Panc1 (cell line): ENCODE results near the gene LOX. TPM values are rescaled to one million over a fixed set of nuclear protein-coding genes. Genes with fewer than 3 reads are reported as not detected.

ENCODE experiments used
- ATAC-seq: fragments of 200-7000 bp; cut with Tn5 transposase; 2 replicates; pipeline ENCODE4 v1.9.1; 2020; ENCODE audit warnings: mild to moderate bottlenecking, moderate library complexity
- BruUV-seq: library from RNA; stranded (reverse); fragments of 400-500 nt; replicated peaks from 2 replicates; lab custom pipeline; 2021; lab: Mats Ljungman, UMichigan
- CTCF ChIA-PET: fragments of 300-600 bp; sonication (Branson Sonifier 250); formaldehyde crosslinking; loops from one replicate; lab custom pipeline; 2022; ENCODE audit warnings: antibody characterized with exemption; lab: Charles Lee
- POLR2A ChIA-PET: fragments of 300-600 bp; sonication (Branson Sonifier 250); formaldehyde crosslinking; loops from one replicate; lab custom pipeline; 2022; ENCODE audit warnings: antibody characterized with exemption; lab: Charles Lee
- DNase-seq: peaks from one replicate; pipeline ENCODE4 v3.0.0-alpha.2; 2010; ENCODE audit warnings: low read depth, low spot score
- H3K27ac ChIP-seq: 2 replicates; pipeline ENCODE4 v1.5.1; 2011; ENCODE audit warnings: mild to moderate bottlenecking, low read length, inconsistent platforms
- H3K27me3 ChIP-seq: fragments of 200-500 bp; sonication (Bioruptor generic); 2 replicates; pipeline ENCODE4 v1.6.0; 2014; ENCODE audit warnings: low read length, inconsistent platforms; ENCODE audit not compliant: control insufficient read depth, insufficient read depth
- H3K36me3 ChIP-seq: fragments of 200-500 bp; sonication (Bioruptor generic); 2 replicates; pipeline ENCODE4 v1.5.1; 2014; ENCODE audit warnings: inconsistent platforms, mild to moderate bottlenecking, low read length, moderate library complexity; ENCODE audit not compliant: control insufficient read depth, insufficient read depth
- H3K4me1 ChIP-seq: 2 replicates; pipeline ENCODE4 v1.5.1; 2011; ENCODE audit warnings: inconsistent platforms, mild to moderate bottlenecking, low read length, moderate library complexity; ENCODE audit not compliant: control insufficient read depth, insufficient read depth
- H3K4me3 ChIP-seq, 2 experiments: 2 replicates each; pipeline ENCODE4 v1.5.1; 2011 to 2012; ENCODE audit warnings: low read depth in 2 of 2, low read length in 2 of 2, mild to moderate bottlenecking in 2 of 2, inconsistent platforms in 1 of 2, moderate library complexity in 1 of 2
- H3K9me3 ChIP-seq: fragments of 200-500 bp; sonication (Bioruptor generic); 2 replicates; pipeline ENCODE4 v1.5.1; 2014; ENCODE audit warnings: low read depth, mild to moderate bottlenecking, inconsistent platforms, low read length, moderate library complexity; ENCODE audit not compliant: control insufficient read depth, insufficient read depth
- POLR2AphosphoS5 ChIP-seq: IDR thresholded peaks from 2 replicates; pipeline ENCODE4 v1.6.1; 2012; ENCODE audit warnings: mild to moderate bottlenecking, low read depth, low read length, moderate library complexity
- SIN3A ChIP-seq: IDR thresholded peaks from 2 replicates; pipeline ENCODE4 v1.6.1; 2012; ENCODE audit warnings: low read depth, mild to moderate bottlenecking, low read length, moderate library complexity, borderline replicate concordance; ENCODE audit not compliant: insufficient read depth
- TCF7L2 ChIP-seq: IDR thresholded peaks from 2 replicates; pipeline ENCODE4 v1.6.1; 2011; ENCODE audit warnings: mild to moderate bottlenecking, low read depth, low read length, inconsistent platforms
- in situ Hi-C: cut with HindIII; loops from 2 replicates; pipeline ENCODE4 v1.10.0; 2016; ENCODE audit warnings: low sequenced_read_pairs, low pct_unique_long_range_greater_than_20kb
- intact Hi-C: fragments of 100-400 bp; cut with micrococcal nuclease; formaldehyde crosslinking; loops from one replicate; pipeline ENCODE4 v1.10.0; 2022; ENCODE audit not compliant: unreplicated experiment
- total RNA-seq: library from RNA; stranded (reverse); gene quantifications from one replicate; pipeline ENCODE4 v1.2.1, GENCODE V29; 2021; ENCODE audit not compliant: unreplicated experiment
- TF ChIP-seq, protein P1 (sequence below): fragments of 450-650 bp; IDR thresholded peaks from 2 replicates; pipeline ENCODE4 v1.5.1; 2017; ENCODE audit warnings: mild to moderate bottlenecking
- TF ChIP-seq, protein P2 (sequence below), 2 experiments: IDR thresholded peaks; 2 replicates each; pipeline ENCODE4 v1.6.1; 2011 to 2012; ENCODE audit warnings: low read depth in 2 of 2, control low read depth in 1 of 2, low read length in 1 of 2, mild to moderate bottlenecking in 1 of 2, moderate library complexity in 1 of 2; ENCODE audit not compliant: insufficient read depth in 1 of 2

LOX gene
- total RNA-seq, 1 experiment from 2014 or later: 0.62 TPM

DNA sequence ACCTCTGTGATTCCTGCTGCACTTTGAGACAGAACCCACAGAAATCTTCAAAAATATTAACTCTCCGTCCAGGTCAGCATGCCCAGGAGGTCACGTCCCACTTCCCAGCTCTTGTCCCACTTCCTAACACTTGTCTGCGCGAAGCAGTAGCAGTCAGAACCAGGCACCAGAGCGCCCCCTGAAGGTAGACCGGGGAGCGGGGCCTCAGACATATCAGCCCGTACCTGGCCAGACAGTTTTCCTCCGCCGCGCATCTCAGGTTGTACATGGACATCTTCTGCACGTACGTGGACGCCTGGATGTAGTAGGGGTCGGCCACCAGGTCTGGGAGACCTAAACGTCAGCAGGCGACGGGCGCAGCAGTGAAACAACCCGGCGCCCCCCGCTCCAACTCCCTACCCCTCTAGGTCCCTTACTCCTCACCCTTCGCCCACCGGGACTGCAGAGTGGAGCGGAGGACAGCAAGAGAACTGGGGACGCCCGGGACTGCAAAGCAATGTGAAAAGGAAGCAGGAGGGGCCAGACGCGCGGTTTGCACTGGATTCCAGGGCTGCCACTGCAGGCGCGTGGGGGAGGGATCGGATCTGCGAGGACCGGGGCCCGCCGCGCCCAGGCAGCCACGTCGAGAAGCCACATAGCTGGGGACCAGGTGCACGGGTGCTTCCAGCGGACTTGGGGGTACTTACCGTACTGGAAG lies 1.2 kb downstream of the LOX start:
- Histone ChIP-seq H3K4me1 (peaks cover 3% of the 10 kb centered on the region; the same call in 1 of the 2 replicates), H3K4me3 (peak overlapping the region; percentile 50 to 57), H3K27ac (no peak overlapping the region), H3K9me3 (no peaks in the 10 kb centered on the region), H3K36me3 (no peaks in the 10 kb centered on the region), H3K27me3 (peaks cover 8% of the 10 kb centered on the region)
- DNase-seq (no peak), ATAC-seq (peak; percentile 85)
- ChIA-PET POLR2A (no interaction called here), CTCF (interaction anchor here (0.6 to 1.1 kb wide), 3 partner anchors 11 to 108 kb away, joined by 3 to 4 read pairs (median 3); no protein-coding TSS in a partner anchor)
- no peak for TF ChIP-seq TCF7L2
- no peak for TF ChIP-seq SIN3A
- TF ChIP-seq, protein P1, sequence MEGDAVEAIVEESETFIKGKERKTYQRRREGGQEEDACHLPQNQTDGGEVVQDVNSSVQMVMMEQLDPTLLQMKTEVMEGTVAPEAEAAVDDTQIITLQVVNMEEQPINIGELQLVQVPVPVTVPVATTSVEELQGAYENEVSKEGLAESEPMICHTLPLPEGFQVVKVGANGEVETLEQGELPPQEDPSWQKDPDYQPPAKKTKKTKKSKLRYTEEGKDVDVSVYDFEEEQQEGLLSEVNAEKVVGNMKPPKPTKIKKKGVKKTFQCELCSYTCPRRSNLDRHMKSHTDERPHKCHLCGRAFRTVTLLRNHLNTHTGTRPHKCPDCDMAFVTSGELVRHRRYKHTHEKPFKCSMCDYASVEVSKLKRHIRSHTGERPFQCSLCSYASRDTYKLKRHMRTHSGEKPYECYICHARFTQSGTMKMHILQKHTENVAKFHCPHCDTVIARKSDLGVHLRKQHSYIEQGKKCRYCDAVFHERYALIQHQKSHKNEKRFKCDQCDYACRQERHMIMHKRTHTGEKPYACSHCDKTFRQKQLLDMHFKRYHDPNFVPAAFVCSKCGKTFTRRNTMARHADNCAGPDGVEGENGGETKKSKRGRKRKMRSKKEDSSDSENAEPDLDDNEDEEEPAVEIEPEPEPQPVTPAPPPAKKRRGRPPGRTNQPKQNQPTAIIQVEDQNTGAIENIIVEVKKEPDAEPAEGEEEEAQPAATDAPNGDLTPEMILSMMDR: peak; percentile 92
- intact Hi-C loops: loop anchor here (5.0 kb wide), 1 partner anchor 110 kb away; no protein-coding TSS in a partner anchor
- in situ Hi-C loops: no loop called here
- no TSS peak for BruUV-seq

- no peak for ATAC-seq
- H3K4me1 ChIP-seq: peaks cover 3% of the 10 kb centered on the region; the same call in 1 of the 2 replicates
- no peak overlapping the region for H3K27ac ChIP-seq
- no peak for DNase-seq
- CTCF ChIA-PET: interaction anchor here (0.6 to 1.1 kb wide), 3 partner anchors 11 to 107 kb away, joined by 3 to 4 read pairs (median 3); no protein-coding TSS in a partner anchor
- H3K36me3 ChIP-seq: no peaks in the 10 kb centered on the region
- TF ChIP-seq, protein P2, sequence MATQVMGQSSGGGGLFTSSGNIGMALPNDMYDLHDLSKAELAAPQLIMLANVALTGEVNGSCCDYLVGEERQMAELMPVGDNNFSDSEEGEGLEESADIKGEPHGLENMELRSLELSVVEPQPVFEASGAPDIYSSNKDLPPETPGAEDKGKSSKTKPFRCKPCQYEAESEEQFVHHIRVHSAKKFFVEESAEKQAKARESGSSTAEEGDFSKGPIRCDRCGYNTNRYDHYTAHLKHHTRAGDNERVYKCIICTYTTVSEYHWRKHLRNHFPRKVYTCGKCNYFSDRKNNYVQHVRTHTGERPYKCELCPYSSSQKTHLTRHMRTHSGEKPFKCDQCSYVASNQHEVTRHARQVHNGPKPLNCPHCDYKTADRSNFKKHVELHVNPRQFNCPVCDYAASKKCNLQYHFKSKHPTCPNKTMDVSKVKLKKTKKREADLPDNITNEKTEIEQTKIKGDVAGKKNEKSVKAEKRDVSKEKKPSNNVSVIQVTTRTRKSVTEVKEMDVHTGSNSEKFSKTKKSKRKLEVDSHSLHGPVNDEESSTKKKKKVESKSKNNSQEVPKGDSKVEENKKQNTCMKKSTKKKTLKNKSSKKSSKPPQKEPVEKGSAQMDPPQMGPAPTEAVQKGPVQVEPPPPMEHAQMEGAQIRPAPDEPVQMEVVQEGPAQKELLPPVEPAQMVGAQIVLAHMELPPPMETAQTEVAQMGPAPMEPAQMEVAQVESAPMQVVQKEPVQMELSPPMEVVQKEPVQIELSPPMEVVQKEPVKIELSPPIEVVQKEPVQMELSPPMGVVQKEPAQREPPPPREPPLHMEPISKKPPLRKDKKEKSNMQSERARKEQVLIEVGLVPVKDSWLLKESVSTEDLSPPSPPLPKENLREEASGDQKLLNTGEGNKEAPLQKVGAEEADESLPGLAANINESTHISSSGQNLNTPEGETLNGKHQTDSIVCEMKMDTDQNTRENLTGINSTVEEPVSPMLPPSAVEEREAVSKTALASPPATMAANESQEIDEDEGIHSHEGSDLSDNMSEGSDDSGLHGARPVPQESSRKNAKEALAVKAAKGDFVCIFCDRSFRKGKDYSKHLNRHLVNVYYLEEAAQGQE (IDR thresholded peaks at IDR 0.05; ENCODE audit: insufficient read depth in 1 of 2, low read depth in 2 of 2, low read length in 1 of 2): no peak
- TF ChIP-seq, protein P1: no peak
- TF ChIP-seq TCF7L2 (no peak), POLR2AphosphoS5 (no peak), SIN3A (no peak)
- H3K27me3 ChIP-seq: peaks cover 6% of the 10 kb centered on the region
- POLR2A ChIA-PET: no interaction called here
- no peaks in the 10 kb centered on the region for H3K9me3 ChIP-seq
- intact Hi-C loops (loop anchor here (5.0 kb wide), 1 partner anchor 109 kb away; no protein-coding TSS in a partner anchor), in situ Hi-C loops (no loop called here)
- no TSS peak for BruUV-seq
- peak overlapping the region in 1 of 2 experiments; percentile 50; a peak in 1 of 4 replicates for H3K4me3 ChIP-seq
Observed at GRCh38 chr5:122076050-122076461, 2.0 kb downstream of the LOX start.
